Tibial artery (tissue), 4 donors: Measurements from ENCODE around the gene TRIM63.

Experiments used
- DNase-seq, 2 donors: peaks; one replicate each; pipeline ENCODE4 v3.0.0-alpha.2; 2019
- H3K27ac ChIP-seq, 2 donors: fragments of 200-600 bp; sonication (generic) in 1 of 2; 1 replicate in 1 of 2; 2 replicates in 1 of 2; pipeline ENCODE4 v1.5.1; 2018 to 2019; ENCODE audit warnings: mild to moderate bottlenecking in 1 of 2
- H3K27me3 ChIP-seq, 2 donors: fragments of 200-600 bp; sonication (generic) in 1 of 2; one replicate each; pipeline versions ENCODE4 v1.5.1 to v1.6.0; 2016 to 2019
- H3K36me3 ChIP-seq, 3 donors: fragments of 200-600 bp; sonication (generic) in 2 of 3; one replicate each; pipeline ENCODE4 v1.5.1; 2016 to 2019; ENCODE audit warnings: mild to moderate bottlenecking in 2 of 3
- H3K4me1 ChIP-seq, 4 donors: fragments of 200-600 bp; sonication (generic) in 2 of 4; 1 replicate in 3 of 4; 2 replicates in 1 of 4; pipeline ENCODE4 v1.5.1; 2016 to 2019
- H3K4me3 ChIP-seq, 2 donors: fragments of 200-600 bp; sonication (generic) in 1 of 2; 1 replicate in 1 of 2; 2 replicates in 1 of 2; pipeline ENCODE4 v1.5.1; 2018 to 2019; ENCODE audit warnings: mild to moderate bottlenecking in 2 of 2
- H3K9me3 ChIP-seq, 3 donors: fragments of 200-600 bp; sonication (generic) in 1 of 3; one replicate each; pipeline ENCODE4 v1.5.1; 2016 to 2019
- intact Hi-C: fragments of 100-400 bp; cut with DNase I; formaldehyde crosslinking; loops from one replicate; pipeline ENCODE4 v1.15.0; 2023; ENCODE audit warnings: low total_unique reads
- TF ChIP-seq, protein P1 (sequence below), 2 experiments: fragments of 200-600 bp in 1 of 2; fragments of 450-650 bp in 1 of 2; IDR thresholded peaks; one replicate each; pipeline ENCODE4 v1.5.1; 2017 to 2019; ENCODE audit warnings: antibody characterized with exemption in 2 of 2, mild to moderate bottlenecking in 1 of 2, moderate library complexity in 1 of 2

TRIM63 gene

DNA sequence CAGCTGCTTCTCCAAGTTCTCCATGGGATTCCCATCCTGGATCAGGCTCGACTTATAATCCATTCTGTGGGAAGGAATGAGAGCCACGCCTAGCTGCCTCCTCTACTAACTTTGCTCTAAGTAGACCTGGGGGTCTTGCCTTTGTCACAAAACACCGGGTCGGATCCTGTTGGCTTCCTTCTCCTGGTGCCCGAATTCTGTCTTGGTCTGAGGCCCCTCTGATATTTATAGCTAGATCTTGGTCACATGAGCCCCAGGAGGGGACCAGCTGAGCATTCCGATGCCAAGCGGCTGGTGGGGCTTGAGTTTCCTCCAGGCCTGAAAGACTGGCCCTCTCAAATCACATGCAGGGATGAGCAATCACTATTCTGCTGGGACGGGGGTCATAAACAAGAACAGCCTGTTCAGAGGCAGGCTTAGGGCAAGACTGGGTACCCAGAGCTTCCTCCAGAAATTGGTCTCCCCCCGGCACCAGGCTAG lies at the start of gene TRIM63:
TRIM63 (minus strand) TSS at position 199 of the 480 bp plus-strand sequence; CDS start at position 63, 136 bp downstream.
- Histone ChIP-seq H3K4me1 (no peaks in the 10 kb centered on the region), H3K4me3 (no peak within 1 kb of the TSS), H3K27ac (no peak within 1 kb of the TSS), H3K36me3 (no peaks in the 10 kb centered on the region), H3K27me3 (peaks cover 0 to 41% of the 10 kb centered on the region in 2 donors), H3K9me3 (no peaks in the 10 kb centered on the region)
- no peak for DNase-seq
- TF ChIP-seq, protein P1, sequence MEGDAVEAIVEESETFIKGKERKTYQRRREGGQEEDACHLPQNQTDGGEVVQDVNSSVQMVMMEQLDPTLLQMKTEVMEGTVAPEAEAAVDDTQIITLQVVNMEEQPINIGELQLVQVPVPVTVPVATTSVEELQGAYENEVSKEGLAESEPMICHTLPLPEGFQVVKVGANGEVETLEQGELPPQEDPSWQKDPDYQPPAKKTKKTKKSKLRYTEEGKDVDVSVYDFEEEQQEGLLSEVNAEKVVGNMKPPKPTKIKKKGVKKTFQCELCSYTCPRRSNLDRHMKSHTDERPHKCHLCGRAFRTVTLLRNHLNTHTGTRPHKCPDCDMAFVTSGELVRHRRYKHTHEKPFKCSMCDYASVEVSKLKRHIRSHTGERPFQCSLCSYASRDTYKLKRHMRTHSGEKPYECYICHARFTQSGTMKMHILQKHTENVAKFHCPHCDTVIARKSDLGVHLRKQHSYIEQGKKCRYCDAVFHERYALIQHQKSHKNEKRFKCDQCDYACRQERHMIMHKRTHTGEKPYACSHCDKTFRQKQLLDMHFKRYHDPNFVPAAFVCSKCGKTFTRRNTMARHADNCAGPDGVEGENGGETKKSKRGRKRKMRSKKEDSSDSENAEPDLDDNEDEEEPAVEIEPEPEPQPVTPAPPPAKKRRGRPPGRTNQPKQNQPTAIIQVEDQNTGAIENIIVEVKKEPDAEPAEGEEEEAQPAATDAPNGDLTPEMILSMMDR (IDR thresholded peaks at IDR 0.05): no peak
- intact Hi-C loops: no loop called here

DNA sequence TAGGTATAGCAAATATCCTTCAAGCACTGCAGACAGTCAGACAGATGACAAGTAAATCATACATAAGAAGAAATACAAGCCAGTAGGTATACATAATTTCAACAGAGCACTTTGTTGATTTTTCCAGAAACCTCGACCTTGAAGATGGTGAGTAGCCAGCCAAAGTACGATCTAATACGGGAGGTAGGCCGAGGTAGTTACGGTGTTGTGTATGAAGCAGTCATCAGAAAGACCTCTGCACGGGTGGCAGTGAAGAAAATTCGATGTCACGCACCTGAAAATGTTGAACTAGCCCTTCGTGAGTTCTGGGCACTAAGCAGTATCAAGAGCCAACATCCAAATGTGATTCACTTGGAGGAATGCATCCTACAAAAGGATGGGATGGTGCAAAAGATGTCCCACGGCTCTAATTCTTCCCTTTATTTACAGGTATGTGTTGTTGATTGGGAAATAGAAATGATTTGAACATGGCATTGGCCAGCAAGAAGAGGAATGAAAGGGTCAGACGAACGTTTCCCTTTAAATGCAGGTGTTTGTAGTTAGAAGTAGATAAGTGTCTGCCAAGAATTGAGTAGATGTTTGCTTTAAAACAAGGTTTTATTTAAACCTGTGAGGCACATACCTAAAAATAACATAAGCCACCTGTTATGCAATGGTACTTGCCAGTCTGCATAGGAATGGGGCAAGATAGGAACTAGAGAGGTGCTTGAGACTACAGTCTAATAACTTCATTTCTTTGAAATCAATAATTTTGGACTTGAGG lies 46.9 kb upstream of the TRIM63 start:
- H3K27me3 ChIP-seq: no peaks in the 10 kb centered on the region
- H3K4me1 ChIP-seq: peaks cover 0 to 24% (median 14%) of the 10 kb centered on the region in 4 donors
- TF ChIP-seq, protein P1 (IDR thresholded peaks at IDR 0.05): no peak
- peaks cover 10 to 38% (median 19%) of the 10 kb centered on the region in 3 donors for H3K36me3 ChIP-seq
- no peaks in the 10 kb centered on the region for H3K9me3 ChIP-seq
- no peak for DNase-seq
- no peak overlapping the region for H3K4me3 ChIP-seq
- H3K27ac ChIP-seq: no peak overlapping the region
- intact Hi-C loops: loop anchor here (5.0 kb wide), 1 partner anchor 48 kb away; no protein-coding TSS in a partner anchor

DNA sequence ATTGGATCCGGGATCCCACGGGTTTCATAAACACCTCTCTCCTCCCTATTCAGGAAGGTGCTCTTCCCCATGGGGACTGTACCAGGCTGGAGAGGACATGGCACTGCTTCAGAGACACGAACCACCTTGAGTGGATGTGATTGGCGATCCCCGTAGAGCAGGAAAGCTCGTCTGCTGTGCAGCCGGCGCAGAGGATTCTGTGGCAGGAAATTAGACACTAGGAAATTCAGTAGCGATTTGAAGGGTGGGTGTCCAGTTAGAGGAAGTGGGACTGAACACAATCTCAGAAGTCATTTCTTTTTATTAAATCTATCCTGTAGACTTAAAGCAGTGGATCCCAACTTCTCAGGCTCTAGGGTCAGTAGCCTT lies 45.0 kb upstream of the TRIM63 start:
- Histone ChIP-seq H3K27me3 (no peaks in the 10 kb centered on the region), H3K4me1 (peaks cover 0 to 24% (median 14%) of the 10 kb centered on the region in 4 donors), H3K9me3 (no peaks in the 10 kb centered on the region), H3K4me3 (peak overlapping the region; percentile 75 to 93), H3K27ac (peak overlapping the region; percentile 91 to 92), H3K36me3 (peaks cover 0 to 19% (median 7%) of the 10 kb centered on the region in 3 donors)
- no peak for DNase-seq
- TF ChIP-seq, protein P1 (IDR thresholded peaks at IDR 0.05): no peak
- intact Hi-C loops: loop anchor here (5.0 kb wide), 1 partner anchor 50 kb away; no protein-coding TSS in a partner anchor

DNA sequence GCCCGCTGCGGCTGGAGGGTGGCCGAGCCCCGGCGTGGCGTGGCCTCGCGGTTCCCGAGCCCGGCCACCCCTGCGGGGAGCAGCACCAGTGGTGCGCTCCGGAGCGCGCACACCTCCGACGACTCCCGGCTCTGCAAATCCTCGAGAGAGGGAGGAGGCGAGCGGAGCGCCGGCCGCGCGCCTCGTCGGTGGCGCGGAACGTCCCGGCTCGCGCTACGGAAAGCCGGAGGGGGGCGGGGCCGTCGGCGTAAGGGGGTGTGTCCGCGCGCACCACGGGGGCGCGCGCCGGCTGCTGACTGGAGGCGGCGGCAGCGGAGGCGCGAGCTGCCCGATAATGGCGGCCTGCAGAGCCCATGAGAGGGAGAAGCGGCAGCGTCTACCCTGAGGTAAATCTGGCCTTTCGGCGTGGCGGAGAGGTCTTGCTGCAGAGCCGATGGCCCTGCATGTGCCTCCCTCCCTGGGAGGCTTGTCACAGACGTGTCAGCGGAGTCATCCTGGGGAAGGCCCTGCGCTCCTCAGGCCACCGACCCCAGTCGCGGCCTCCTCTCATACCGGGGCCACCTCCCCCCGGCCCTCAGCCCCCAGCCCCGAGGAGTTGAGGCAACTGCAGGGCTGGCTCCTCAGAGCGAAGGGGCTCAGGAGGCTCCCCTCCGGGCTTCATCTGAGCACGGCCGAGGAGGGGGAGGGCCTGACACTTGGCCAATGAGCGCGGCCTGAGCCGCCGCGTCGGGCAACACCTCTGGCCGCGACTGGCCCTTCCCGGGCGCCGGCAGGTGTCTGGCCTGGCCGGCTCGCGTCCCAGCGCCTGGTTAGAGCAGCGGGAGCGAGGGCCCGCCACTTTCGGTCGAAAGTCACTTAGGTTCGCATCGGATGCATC lies 44.3 kb upstream of the TRIM63 start, which contains the start of gene PDIK1L:
PDIK1L (plus strand) TSS at position 295 of the 877 bp plus-strand sequence. CDS start 2,485 bp downstream, outside the sequence.
- H3K4me3 ChIP-seq: peak within 1 kb of the TSS; percentile 75 to 93
- H3K27me3 ChIP-seq: no peaks in the 10 kb centered on the region
- peaks cover 0 to 24% (median 14%) of the 10 kb centered on the region in 4 donors for H3K4me1 ChIP-seq
- intact Hi-C loops: loop anchor here (5.0 kb wide), 1 partner anchor 51 kb away; no protein-coding TSS in a partner anchor
- TF ChIP-seq, protein P1 (IDR thresholded peaks at IDR 0.05): peak in 1 of 2 experiments; percentile 1
- peaks cover 0 to 15% (median 7%) of the 10 kb centered on the region in 3 donors for H3K36me3 ChIP-seq
- peak within 1 kb of the TSS; percentile 91 to 92 for H3K27ac ChIP-seq
- H3K9me3 ChIP-seq: no peaks in the 10 kb centered on the region
- peak; percentile 86 to 95 for DNase-seq
